Gastroesophageal sphincter (tissue), 3 donors: Measurements from ENCODE around the gene CBR1.

Experiments
- POLR2A ChIP-seq, 2 donors: fragments of 450-650 bp; IDR thresholded peaks; one replicate each; pipeline ENCODE4 v1.6.1; 2017; ENCODE audit warnings: antibody characterized with exemption in 2 of 2, mild to moderate bottlenecking in 2 of 2, moderate library complexity in 1 of 2
- TF ChIP-seq, protein P1 (sequence below), 4 experiments: fragments of 200-600 bp in 2 of 4; fragments of 450-650 bp in 2 of 4; sonication (generic) in 1 of 4; IDR thresholded peaks; one replicate each; pipeline ENCODE4 v1.5.1; 2017 to 2019; ENCODE audit warnings: antibody characterized with exemption in 4 of 4, mild to moderate bottlenecking in 2 of 4, moderate library complexity in 2 of 4

DNA sequence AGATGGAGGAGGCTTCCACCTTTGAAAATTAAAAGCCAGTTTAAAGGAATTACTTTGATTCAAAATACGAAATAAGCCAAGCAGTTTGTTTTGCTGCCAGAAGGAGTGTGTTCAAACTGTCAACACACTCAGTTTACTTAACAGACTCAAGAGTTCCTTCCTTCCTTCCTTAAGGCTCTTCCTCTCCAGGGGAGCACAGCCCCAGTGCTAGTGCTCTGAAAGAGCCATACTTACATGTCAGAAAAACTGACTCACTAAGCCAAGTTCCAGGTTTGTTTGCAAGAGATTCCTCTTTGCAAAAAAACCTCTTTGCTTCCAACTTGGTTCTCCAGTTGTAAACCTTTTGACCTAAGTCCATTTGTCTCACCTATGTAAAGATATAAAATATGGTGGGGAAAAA is 23.8 kb upstream of the CBR1 start:
- TF ChIP-seq, protein P1, sequence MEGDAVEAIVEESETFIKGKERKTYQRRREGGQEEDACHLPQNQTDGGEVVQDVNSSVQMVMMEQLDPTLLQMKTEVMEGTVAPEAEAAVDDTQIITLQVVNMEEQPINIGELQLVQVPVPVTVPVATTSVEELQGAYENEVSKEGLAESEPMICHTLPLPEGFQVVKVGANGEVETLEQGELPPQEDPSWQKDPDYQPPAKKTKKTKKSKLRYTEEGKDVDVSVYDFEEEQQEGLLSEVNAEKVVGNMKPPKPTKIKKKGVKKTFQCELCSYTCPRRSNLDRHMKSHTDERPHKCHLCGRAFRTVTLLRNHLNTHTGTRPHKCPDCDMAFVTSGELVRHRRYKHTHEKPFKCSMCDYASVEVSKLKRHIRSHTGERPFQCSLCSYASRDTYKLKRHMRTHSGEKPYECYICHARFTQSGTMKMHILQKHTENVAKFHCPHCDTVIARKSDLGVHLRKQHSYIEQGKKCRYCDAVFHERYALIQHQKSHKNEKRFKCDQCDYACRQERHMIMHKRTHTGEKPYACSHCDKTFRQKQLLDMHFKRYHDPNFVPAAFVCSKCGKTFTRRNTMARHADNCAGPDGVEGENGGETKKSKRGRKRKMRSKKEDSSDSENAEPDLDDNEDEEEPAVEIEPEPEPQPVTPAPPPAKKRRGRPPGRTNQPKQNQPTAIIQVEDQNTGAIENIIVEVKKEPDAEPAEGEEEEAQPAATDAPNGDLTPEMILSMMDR (IDR thresholded peaks at IDR 0.05), result no peak
- no peak for TF ChIP-seq POLR2A (IDR thresholded peaks at IDR 0.05)
